Uterus (tissue), 2 donors: Measurements from ENCODE around the gene IRAK3.

Experiments used
- POLR2A ChIP-seq, 2 donors: fragments of 450-650 bp; IDR thresholded peaks; one replicate each; pipeline ENCODE4 v1.6.1; 2016; ENCODE audit warnings: antibody characterized with exemption in 2 of 2, mild to moderate bottlenecking in 1 of 2, moderate library complexity in 1 of 2
- TF ChIP-seq, protein P1 (sequence below), 4 experiments: fragments of 200-600 bp in 2 of 4; fragments of 450-650 bp in 2 of 4; sonication (generic) in 2 of 4; IDR thresholded peaks; one replicate each; pipeline ENCODE4 v1.5.1; 2016 to 2019; ENCODE audit warnings: antibody characterized with exemption in 4 of 4, mild to moderate bottlenecking in 2 of 4, moderate library complexity in 1 of 4

DNA sequence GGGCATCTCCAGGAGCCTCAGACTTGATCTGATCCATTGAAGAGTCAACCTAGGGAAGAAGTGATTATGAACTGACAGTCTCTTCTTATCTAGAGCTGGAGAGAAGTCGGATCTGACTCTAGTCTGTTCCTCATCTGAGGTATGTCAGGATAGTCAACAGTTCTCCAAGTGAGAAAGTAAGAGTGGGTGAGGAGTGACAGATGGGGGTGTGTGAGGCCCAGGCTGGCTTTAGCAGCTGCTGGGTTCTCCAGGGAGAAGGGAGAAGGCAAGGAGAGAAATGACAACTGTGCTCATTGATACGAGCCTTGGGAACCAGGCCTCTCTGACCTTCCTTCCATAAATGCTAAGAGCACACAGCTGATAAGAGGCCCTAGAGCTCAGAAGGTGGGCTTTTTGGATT is 53.3 kb downstream of the IRAK3 start:
- TF ChIP-seq, protein P1, sequence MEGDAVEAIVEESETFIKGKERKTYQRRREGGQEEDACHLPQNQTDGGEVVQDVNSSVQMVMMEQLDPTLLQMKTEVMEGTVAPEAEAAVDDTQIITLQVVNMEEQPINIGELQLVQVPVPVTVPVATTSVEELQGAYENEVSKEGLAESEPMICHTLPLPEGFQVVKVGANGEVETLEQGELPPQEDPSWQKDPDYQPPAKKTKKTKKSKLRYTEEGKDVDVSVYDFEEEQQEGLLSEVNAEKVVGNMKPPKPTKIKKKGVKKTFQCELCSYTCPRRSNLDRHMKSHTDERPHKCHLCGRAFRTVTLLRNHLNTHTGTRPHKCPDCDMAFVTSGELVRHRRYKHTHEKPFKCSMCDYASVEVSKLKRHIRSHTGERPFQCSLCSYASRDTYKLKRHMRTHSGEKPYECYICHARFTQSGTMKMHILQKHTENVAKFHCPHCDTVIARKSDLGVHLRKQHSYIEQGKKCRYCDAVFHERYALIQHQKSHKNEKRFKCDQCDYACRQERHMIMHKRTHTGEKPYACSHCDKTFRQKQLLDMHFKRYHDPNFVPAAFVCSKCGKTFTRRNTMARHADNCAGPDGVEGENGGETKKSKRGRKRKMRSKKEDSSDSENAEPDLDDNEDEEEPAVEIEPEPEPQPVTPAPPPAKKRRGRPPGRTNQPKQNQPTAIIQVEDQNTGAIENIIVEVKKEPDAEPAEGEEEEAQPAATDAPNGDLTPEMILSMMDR (IDR thresholded peaks at IDR 0.05): no peak
- TF ChIP-seq POLR2A (IDR thresholded peaks at IDR 0.05): no peak
